Keratinocyte (primary cell): Measurements from ENCODE around the gene UPF3A.

Experiments
- CTCF ChIP-seq, 3 experiments: IDR thresholded peaks in 1 of 3; conservative IDR thresholded peaks in 1 of 3; optimal IDR thresholded peaks in 1 of 3; 2 replicates in 2 of 3; 3 replicates in 1 of 3; pipeline versions ENCODE3 to v1.5.1; 2011; ENCODE audit warnings: low read length in 3 of 3, mild to moderate bottlenecking in 3 of 3, moderate library complexity in 2 of 3, control low read depth in 1 of 3, inconsistent platforms in 1 of 3; ENCODE audit not compliant: insufficient read depth in 2 of 3; ENCODE audit errors: extremely low read depth in 1 of 3
- EZH2 ChIP-seq: IDR thresholded peaks from one replicate; pipeline ENCODE4 v1.6.1; 2012; ENCODE audit warnings: inconsistent platforms, mild to moderate bottlenecking, low read length, moderate library complexity

- no peak for TF ChIP-seq EZH2
- TF ChIP-seq CTCF (optimal IDR thresholded peaks at IDR 0.05 in 1 of 3, IDR thresholded peaks at IDR 0.05 in 1 of 3, conservative IDR thresholded peaks at IDR 0.05 in 1 of 3; ENCODE audit: extremely low read depth in 1 of 3, insufficient read depth in 2 of 3, low read length in 3 of 3), result peak; percentile 26 to 63 (median 34)
These were observed 32.3 kb upstream of the UPF3A start for GRCh38 chr13:114249077-114249476.
